Raji (cell line): Measurements from ENCODE around the gene EIF4ENIF1.

Experiments used
- POLR2A ChIP-seq: IDR thresholded peaks from 2 replicates; pipeline ENCODE4 v1.6.1; 2011; ENCODE audit warnings: low read depth, low read length, control low read depth; ENCODE audit not compliant: insufficient read depth

The EIF4ENIF1 gene

GRCh38 chr22:31451709-31452571 is 37.7 kb downstream of the EIF4ENIF1 start:
- no peak for TF ChIP-seq POLR2A

- no peak for TF ChIP-seq POLR2A
Observed at GRCh38 chr22:31449506-31449905, 40.1 kb downstream of the EIF4ENIF1 start.

GRCh38 chr22:31448382-31448781 is 41.3 kb downstream of the EIF4ENIF1 start:
- TF ChIP-seq POLR2A: no peak

- no peak for TF ChIP-seq POLR2A
Observed at GRCh38 chr22:31447337-31447736, 42.3 kb downstream of the EIF4ENIF1 start.

GRCh38 chr22:31446767-31447166 is 42.9 kb downstream of the EIF4ENIF1 start:
- TF ChIP-seq POLR2A: no peak

GRCh38 chr22:31446208-31446607 is 43.4 kb downstream of the EIF4ENIF1 start:
- no peak for TF ChIP-seq POLR2A

- TF ChIP-seq POLR2A: no peak
Observed at GRCh38 chr22:31445642-31446041, 44.0 kb downstream of the EIF4ENIF1 start.

- TF ChIP-seq POLR2A: no peak
Observed at GRCh38 chr22:31443516-31443915, 46.1 kb downstream of the EIF4ENIF1 start.

- no peak for TF ChIP-seq POLR2A
Observed at GRCh38 chr22:31442768-31443489, 46.7 kb downstream of the EIF4ENIF1 start.

GRCh38 chr22:31441652-31442051 is 48.0 kb downstream of the EIF4ENIF1 start:
- TF ChIP-seq POLR2A: no peak

GRCh38 chr22:31440681-31441080 is 49.0 kb downstream of the EIF4ENIF1 start:
- no peak for TF ChIP-seq POLR2A

GRCh38 chr22:31439808-31440207 is 49.8 kb downstream of the EIF4ENIF1 start:
- no peak for TF ChIP-seq POLR2A

GRCh38 chr22:31436132-31436531 is 53.5 kb downstream of the EIF4ENIF1 start:
- no peak for TF ChIP-seq POLR2A

- no peak for TF ChIP-seq POLR2A
Observed at GRCh38 chr22:31431950-31432349, 57.7 kb downstream of the EIF4ENIF1 start.

- no peak for TF ChIP-seq POLR2A
Observed at GRCh38 chr22:31425331-31426050, 64.2 kb downstream of the EIF4ENIF1 start.
